H9 (cell line): Measurements from ENCODE around the gene MYO1C. TPM values are rescaled to one million over a fixed set of nuclear protein-coding genes. Genes with fewer than 3 reads are reported as not detected.

Source experiments
- DNase-seq: peaks from one replicate; pipeline ENCODE4 v3.0.0-alpha.2; 2017
- H2AFZ ChIP-seq: one replicate; pipeline ENCODE4 v1.6.1; 2013; ENCODE audit warnings: mild to moderate bottlenecking, low read length, control low read depth, moderate library complexity
- H2AK5ac ChIP-seq: 2 replicates; pipeline ENCODE4 v1.6.1; 2013; ENCODE audit warnings: low read length, control low read depth, mixed read lengths; ENCODE audit not compliant: insufficient read length
- H2BK120ac ChIP-seq: one replicate; pipeline ENCODE4 v1.6.1; 2013; ENCODE audit warnings: low read depth, mild to moderate bottlenecking, low read length, control low read depth, inconsistent platforms; ENCODE audit not compliant: poor library complexity, severe bottlenecking
- H2BK12ac ChIP-seq: 2 replicates; pipeline ENCODE4 v1.6.1; 2013; ENCODE audit warnings: low read length, control low read depth, mixed read lengths, low read depth; ENCODE audit not compliant: insufficient read length
- H2BK15ac ChIP-seq: 2 replicates; pipeline ENCODE4 v1.6.1; 2013; ENCODE audit warnings: low read depth, low read length, control low read depth
- H2BK20ac ChIP-seq: one replicate; pipeline ENCODE4 v1.6.1; 2013; ENCODE audit warnings: low read depth, mild to moderate bottlenecking, low read length, control low read depth, inconsistent platforms; ENCODE audit not compliant: poor library complexity, severe bottlenecking
- H2BK5ac ChIP-seq: 2 replicates; pipeline ENCODE4 v1.6.1; 2013; ENCODE audit warnings: low read length, control low read depth, mixed read lengths; ENCODE audit not compliant: insufficient read length
- H3K14ac ChIP-seq: 2 replicates; pipeline ENCODE4 v1.6.1; 2013; ENCODE audit warnings: low read length, control low read depth; ENCODE audit not compliant: insufficient read depth
- H3K18ac ChIP-seq: 2 replicates; pipeline ENCODE4 v1.6.1; 2013; ENCODE audit warnings: low read depth, mild to moderate bottlenecking, mixed read lengths, low read length, control low read depth; ENCODE audit not compliant: insufficient read length
- H3K23ac ChIP-seq: 2 replicates; pipeline ENCODE4 v1.6.1; 2013; ENCODE audit warnings: low read length, control low read depth, mixed read lengths, low read depth; ENCODE audit not compliant: insufficient read length
- H3K23me2 ChIP-seq: 2 replicates; pipeline ENCODE4 v1.6.1; 2013; ENCODE audit warnings: low read depth, mild to moderate bottlenecking, mixed read lengths, low read length, control low read depth; ENCODE audit not compliant: insufficient read length, poor library complexity, severe bottlenecking
- H3K27ac ChIP-seq: 2 replicates; pipeline ENCODE4 v1.5.1; 2013; ENCODE audit warnings: low read length, control low read depth, mixed read lengths, low read depth; ENCODE audit not compliant: insufficient read length
- H3K27me3 ChIP-seq: 2 replicates; pipeline ENCODE4 v1.6.1; 2013; ENCODE audit warnings: low read length, control low read depth, inconsistent platforms; ENCODE audit not compliant: insufficient read depth
- H3K4ac ChIP-seq: 2 replicates; pipeline ENCODE4 v1.6.1; 2013; ENCODE audit warnings: low read depth, mild to moderate bottlenecking, control low read depth, inconsistent platforms, low read length, moderate library complexity
- H3K4me1 ChIP-seq: 2 replicates; pipeline ENCODE4 v1.6.1; 2013; ENCODE audit warnings: low read length, control low read depth, inconsistent platforms; ENCODE audit not compliant: insufficient read depth
- H3K4me2 ChIP-seq: 2 replicates; pipeline ENCODE4 v1.6.1; 2013; ENCODE audit warnings: low read length, control low read depth, mixed read lengths; ENCODE audit not compliant: insufficient read length, insufficient read depth
- H3K56ac ChIP-seq: 2 replicates; pipeline ENCODE4 v1.6.1; 2013; ENCODE audit warnings: low read depth, mild to moderate bottlenecking, mixed read lengths, low read length, control low read depth; ENCODE audit not compliant: insufficient read length
- H3K79me1 ChIP-seq: 2 replicates; pipeline ENCODE4 v1.6.1; 2013; ENCODE audit warnings: low read depth, mild to moderate bottlenecking, moderate library complexity, low read length, control low read depth, inconsistent platforms; ENCODE audit not compliant: insufficient read depth, poor library complexity, severe bottlenecking
- H3K79me2 ChIP-seq: 2 replicates; pipeline ENCODE4 v1.6.1; 2013; ENCODE audit warnings: low read length, control low read depth, inconsistent platforms; ENCODE audit not compliant: insufficient read depth
- H3K9ac ChIP-seq: 2 replicates; pipeline ENCODE4 v1.6.1; 2013; ENCODE audit warnings: low read length, control low read depth, mixed read lengths; ENCODE audit not compliant: insufficient read length; ENCODE audit errors: extremely low read depth
- H3K9me3 ChIP-seq: one replicate; pipeline ENCODE4 v1.6.1; 2013; ENCODE audit warnings: low read depth, low read length, inconsistent platforms; ENCODE audit not compliant: control insufficient read depth
- H3T11ph ChIP-seq: one replicate; pipeline ENCODE4 v1.6.1; 2013; ENCODE audit warnings: mild to moderate bottlenecking, low read length, control low read depth, inconsistent platforms
- H4K20me1 ChIP-seq: one replicate; pipeline ENCODE4 v1.6.1; 2013; ENCODE audit not compliant: control insufficient read depth, insufficient read length, insufficient read depth
- H4K5ac ChIP-seq: 2 replicates; pipeline ENCODE4 v1.6.1; 2013; ENCODE audit warnings: low read depth, mild to moderate bottlenecking, mixed read lengths, low read length, control low read depth; ENCODE audit not compliant: insufficient read length
- H4K8ac ChIP-seq: replicated peaks from 2 replicates; pipeline ENCODE4 v1.6.1; 2013; ENCODE audit warnings: low read length, control low read depth, mixed read lengths, low read depth; ENCODE audit not compliant: insufficient read length
- H4K91ac ChIP-seq: 2 replicates; pipeline ENCODE4 v1.6.1; 2013; ENCODE audit warnings: low read depth, mild to moderate bottlenecking, moderate library complexity, mixed read lengths, low read length, control low read depth; ENCODE audit not compliant: insufficient read length
- H3K27ac Mint-ChIP-seq, 3 experiments: 2 replicates in 2 of 3; 3 replicates in 1 of 3; pipeline ENCODE4 v1.8.0; 2020 to 2021; ENCODE audit warnings: mixed read lengths in 3 of 3, mild to moderate bottlenecking in 1 of 3, moderate library complexity in 1 of 3
- H3K27me3 Mint-ChIP-seq: 2 replicates; pipeline ENCODE4 v1.8.0; 2021; ENCODE audit warnings: low read depth, mild to moderate bottlenecking, moderate library complexity, mixed read lengths
- H3K36me3 Mint-ChIP-seq, 3 experiments: 2 replicates in 2 of 3; 3 replicates in 1 of 3; pipeline ENCODE4 v1.8.0; 2020 to 2021; ENCODE audit warnings: low read depth in 3 of 3, mixed read lengths in 3 of 3; ENCODE audit not compliant: insufficient read depth in 1 of 3
- H3K4me1 Mint-ChIP-seq, 2 experiments: 2 replicates each; pipeline ENCODE4 v1.8.0; 2020; ENCODE audit warnings: mixed read lengths in 2 of 2
- H3K4me3 Mint-ChIP-seq, 2 experiments: 2 replicates in 1 of 2; 3 replicates in 1 of 2; pipeline ENCODE4 v1.8.0; 2020 to 2021; ENCODE audit warnings: mild to moderate bottlenecking in 2 of 2, mixed read lengths in 2 of 2, moderate library complexity in 1 of 2
- H3K9me3 Mint-ChIP-seq, 2 experiments: 2 replicates in 1 of 2; 3 replicates in 1 of 2; pipeline ENCODE4 v1.8.0; 2020; ENCODE audit warnings: mild to moderate bottlenecking in 2 of 2, mixed read lengths in 2 of 2, moderate library complexity in 1 of 2
- WGBS: extraction: QIAGEN DNeasy Blood & Tissue Kit; methylation state at CpG from one replicate; pipeline ENCODE4 v1.1.7; 2013; ENCODE audit warnings: missing lambda C conversion rate, low lambda C conversion rate, mixed read lengths; ENCODE audit not compliant: insufficient read length; ENCODE audit errors: extremely low coverage; 5-methylcytosine and 5-hydroxymethylcytosine counted together
- total RNA-seq: library from RNA; stranded (reverse); gene quantifications from 2 replicates; pipeline ENCODE4 v1.2.1, GENCODE V29; 2021
- TF ChIP-seq, protein P1 (sequence below): fragments of 200-600 bp; sonication (generic); conservative IDR thresholded peaks from 3 replicates; pipeline ENCODE4 v1.8.0; 2021; ENCODE audit warnings: antibody characterized with exemption, mild to moderate bottlenecking

MYO1C gene
- total RNA-seq, 1 experiment from 2014 or later, result 86.5 TPM

DNA sequence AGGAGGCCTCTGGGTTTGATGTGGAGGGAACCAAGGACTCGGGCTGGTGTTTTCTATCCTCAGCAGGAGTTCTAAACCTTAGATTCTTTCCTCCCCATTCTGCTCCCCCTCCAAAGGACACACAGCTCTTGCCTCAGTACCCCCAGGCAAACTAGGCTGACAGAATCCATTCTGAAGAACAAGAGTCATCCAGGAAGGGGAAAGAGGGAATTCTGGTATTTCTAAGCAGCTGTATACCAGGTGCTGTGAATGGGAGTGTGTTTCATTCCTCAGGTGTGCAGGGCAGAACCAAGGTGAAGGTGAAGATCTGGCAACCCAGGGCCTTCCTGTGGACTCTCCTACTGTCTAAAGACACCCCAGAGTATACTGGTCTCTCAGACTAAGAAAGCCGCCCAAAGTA, 19.9 kb upstream of the MYO1C start:
- no peak overlapping the region for H3K4me2 ChIP-seq
- no peaks in the 10 kb centered on the region for H3K27me3 ChIP-seq
- H2BK12ac ChIP-seq, result no peak overlapping the region
- TF ChIP-seq, protein P1, sequence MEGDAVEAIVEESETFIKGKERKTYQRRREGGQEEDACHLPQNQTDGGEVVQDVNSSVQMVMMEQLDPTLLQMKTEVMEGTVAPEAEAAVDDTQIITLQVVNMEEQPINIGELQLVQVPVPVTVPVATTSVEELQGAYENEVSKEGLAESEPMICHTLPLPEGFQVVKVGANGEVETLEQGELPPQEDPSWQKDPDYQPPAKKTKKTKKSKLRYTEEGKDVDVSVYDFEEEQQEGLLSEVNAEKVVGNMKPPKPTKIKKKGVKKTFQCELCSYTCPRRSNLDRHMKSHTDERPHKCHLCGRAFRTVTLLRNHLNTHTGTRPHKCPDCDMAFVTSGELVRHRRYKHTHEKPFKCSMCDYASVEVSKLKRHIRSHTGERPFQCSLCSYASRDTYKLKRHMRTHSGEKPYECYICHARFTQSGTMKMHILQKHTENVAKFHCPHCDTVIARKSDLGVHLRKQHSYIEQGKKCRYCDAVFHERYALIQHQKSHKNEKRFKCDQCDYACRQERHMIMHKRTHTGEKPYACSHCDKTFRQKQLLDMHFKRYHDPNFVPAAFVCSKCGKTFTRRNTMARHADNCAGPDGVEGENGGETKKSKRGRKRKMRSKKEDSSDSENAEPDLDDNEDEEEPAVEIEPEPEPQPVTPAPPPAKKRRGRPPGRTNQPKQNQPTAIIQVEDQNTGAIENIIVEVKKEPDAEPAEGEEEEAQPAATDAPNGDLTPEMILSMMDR, result no peak
- no peak overlapping the region for H2BK120ac ChIP-seq
- H3K4me3 Mint-ChIP-seq, result no peak overlapping the region
- no peak overlapping the region for H3K27ac ChIP-seq
- no peak overlapping the region for H2BK20ac ChIP-seq
- no peaks in the 10 kb centered on the region for H3K79me2 ChIP-seq
- no peaks in the 10 kb centered on the region for H3K9me3 ChIP-seq
- no peak overlapping the region for H2BK15ac ChIP-seq
- no peak for DNase-seq
- H4K91ac ChIP-seq, result no peak overlapping the region
- H3K23ac ChIP-seq, result no peak overlapping the region
- no peaks in the 10 kb centered on the region for H3K79me1 ChIP-seq
- no peak overlapping the region for H2AFZ ChIP-seq
- no peak overlapping the region for H2BK5ac ChIP-seq
- peaks cover 10% of the 10 kb centered on the region for H3K23me2 ChIP-seq
- H3T11ph ChIP-seq, result no peak overlapping the region
- H3K27me3 Mint-ChIP-seq, result no peaks in the 10 kb centered on the region; the same call in 1 of the 2 replicates
- no CpG with 5 or more reads among the region's 2 CpGs for WGBS
- peaks cover 12 to 17% of the 10 kb centered on the region in 2 experiments for H3K4me1 Mint-ChIP-seq
- H2AK5ac ChIP-seq, result no peak overlapping the region
- no peak overlapping the region for H4K8ac ChIP-seq
- no peak overlapping the region for H3K4ac ChIP-seq
- H3K9ac ChIP-seq, result no peak overlapping the region
- 0 out of 2 replicates have a peak, but pooled peaks cover 2% of the 10 kb centered on the region for H3K4me1 ChIP-seq
- peaks cover 0 to 39% (median 20%) of the 10 kb centered on the region in 3 experiments; a peak in 5 of 7 replicates for H3K36me3 Mint-ChIP-seq
- H3K9me3 Mint-ChIP-seq, result no peaks in the 10 kb centered on the region; a peak in 1 of 5 replicates
- H3K56ac ChIP-seq, result no peak overlapping the region
- no peaks in the 10 kb centered on the region for H4K20me1 ChIP-seq
- no peak overlapping the region for H4K5ac ChIP-seq
- no peak overlapping the region for H3K18ac ChIP-seq
- no peak overlapping the region for H3K27ac Mint-ChIP-seq
- no peak overlapping the region for H3K14ac ChIP-seq
